ENCODE measurements around the gene POU6F2. TPM values are rescaled to one million over a fixed set of nuclear protein-coding genes. Genes with fewer than 3 reads are reported as not detected.
"Not testable (repeated sequence)": the region's sequence is repeated elsewhere in the genome, so short reads cannot be mapped to it uniquely, and the experiment has no call there.

The POU6F2 gene
- total RNA-seq, 4 donors from 2014 or later, result not detected

DNA sequence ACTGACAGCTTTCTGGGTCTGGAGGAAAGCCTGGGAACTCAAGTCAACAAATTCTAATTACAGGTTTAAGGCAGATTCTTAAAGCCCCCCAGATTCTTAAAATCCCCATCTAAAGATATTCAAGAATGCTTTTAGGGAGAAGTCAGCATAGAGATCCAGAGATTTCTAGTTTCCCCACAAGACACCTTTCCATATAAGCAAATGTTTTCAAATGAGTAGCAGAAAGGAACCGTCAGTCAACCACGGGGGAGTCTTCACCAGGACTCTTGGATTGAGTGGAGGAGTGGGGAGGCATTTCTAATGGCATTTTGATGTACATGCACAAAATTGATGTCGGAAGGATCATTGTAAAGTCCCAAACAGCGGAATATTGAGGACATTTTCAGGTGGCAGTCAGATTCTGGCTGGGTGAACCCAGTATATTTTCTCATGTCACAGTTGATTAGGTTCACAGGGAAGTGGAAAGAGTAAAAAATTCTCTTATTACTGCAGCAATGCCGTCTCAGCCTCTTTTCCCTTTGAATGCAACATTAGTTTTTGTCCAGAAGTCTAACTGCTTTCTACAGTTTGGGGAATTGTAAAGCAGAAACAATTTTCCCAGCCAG, 396.8 kb downstream of the POU6F2 start:
- peaks cover 0 to 6% (median 0%) of the 10 kb centered on the region in 4 donors for H3K9me3 ChIP-seq
- TF ChIP-seq POLR2A (IDR thresholded peaks at IDR 0.05; ENCODE audit: low read depth) (no peak), EP300 (IDR thresholded peaks at IDR 0.05) (no peak), POLR2AphosphoS5 (IDR thresholded peaks at IDR 0.05) (no peak)
- TF ChIP-seq, protein P1, sequence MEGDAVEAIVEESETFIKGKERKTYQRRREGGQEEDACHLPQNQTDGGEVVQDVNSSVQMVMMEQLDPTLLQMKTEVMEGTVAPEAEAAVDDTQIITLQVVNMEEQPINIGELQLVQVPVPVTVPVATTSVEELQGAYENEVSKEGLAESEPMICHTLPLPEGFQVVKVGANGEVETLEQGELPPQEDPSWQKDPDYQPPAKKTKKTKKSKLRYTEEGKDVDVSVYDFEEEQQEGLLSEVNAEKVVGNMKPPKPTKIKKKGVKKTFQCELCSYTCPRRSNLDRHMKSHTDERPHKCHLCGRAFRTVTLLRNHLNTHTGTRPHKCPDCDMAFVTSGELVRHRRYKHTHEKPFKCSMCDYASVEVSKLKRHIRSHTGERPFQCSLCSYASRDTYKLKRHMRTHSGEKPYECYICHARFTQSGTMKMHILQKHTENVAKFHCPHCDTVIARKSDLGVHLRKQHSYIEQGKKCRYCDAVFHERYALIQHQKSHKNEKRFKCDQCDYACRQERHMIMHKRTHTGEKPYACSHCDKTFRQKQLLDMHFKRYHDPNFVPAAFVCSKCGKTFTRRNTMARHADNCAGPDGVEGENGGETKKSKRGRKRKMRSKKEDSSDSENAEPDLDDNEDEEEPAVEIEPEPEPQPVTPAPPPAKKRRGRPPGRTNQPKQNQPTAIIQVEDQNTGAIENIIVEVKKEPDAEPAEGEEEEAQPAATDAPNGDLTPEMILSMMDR (IDR thresholded peaks at IDR 0.05), result no peak
- H3K4me1 ChIP-seq, result no peaks in the 10 kb centered on the region
- H3K4me3 ChIP-seq, result no peak overlapping the region
- intact Hi-C loops (cut with DNase I), result no loop called here
- no peak overlapping the region for H3K27ac ChIP-seq (replicated peaks in 1 of 4)
- no peaks in the 10 kb centered on the region for H3K36me3 ChIP-seq
- DNase-seq (ENCODE audit: extremely low spot score), result no peak
- peaks cover 0 to 12% (median 0%) of the 10 kb centered on the region in 4 donors for H3K27me3 ChIP-seq
- WGBS, result 66% methylated on average over 5 of the region's 5 CpGs

DNA sequence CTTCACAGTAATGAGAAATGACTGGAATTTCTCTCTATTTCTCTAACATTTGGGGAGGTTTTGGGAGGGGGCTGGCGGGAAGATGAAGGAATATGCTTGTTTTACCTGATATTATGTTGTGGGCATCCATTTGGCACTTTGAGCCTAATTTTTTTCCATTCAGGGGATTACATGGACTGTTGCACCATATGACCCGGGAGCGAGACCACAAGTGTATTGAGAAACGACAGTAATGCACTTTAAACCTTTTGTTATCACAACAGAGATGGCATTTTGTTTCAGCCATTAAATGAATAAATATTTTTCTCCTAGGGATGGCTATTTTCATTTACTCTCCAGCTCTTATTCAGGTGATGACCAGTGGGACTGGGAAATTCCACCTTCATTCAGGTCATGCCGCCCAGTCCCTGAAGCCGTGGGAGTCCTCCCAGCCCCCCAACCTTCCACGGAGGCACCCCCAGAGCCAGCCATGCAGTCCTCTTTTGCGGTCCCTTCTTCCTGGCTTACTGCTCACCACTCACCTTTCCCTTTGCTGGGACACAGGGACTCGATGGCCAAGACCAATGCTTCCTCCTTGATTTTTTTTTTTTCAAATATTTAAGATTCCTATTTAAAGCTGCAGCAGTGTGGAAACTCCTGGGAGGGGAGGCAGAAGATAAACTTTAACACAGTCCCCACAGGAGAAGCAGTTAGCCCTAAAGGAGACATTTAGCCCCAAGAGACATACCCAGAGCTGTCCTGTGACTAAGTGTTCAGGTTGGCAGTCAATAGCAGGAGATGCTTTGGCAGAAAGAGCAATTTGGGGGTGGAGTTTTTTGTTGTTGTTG, 397.6 kb downstream of the POU6F2 start:
- Histone ChIP-seq H3K27me3 (peaks cover 0 to 12% (median 0%) of the 10 kb centered on the region in 4 donors), H3K4me1 (no peaks in the 10 kb centered on the region), H3K36me3 (no peaks in the 10 kb centered on the region), H3K27ac (replicated peaks in 1 of 4) (no peak overlapping the region), H3K9me3 (peaks cover 0 to 6% (median 0%) of the 10 kb centered on the region in 4 donors), H3K4me3 (no peak overlapping the region)
- no peak for DNase-seq (ENCODE audit: extremely low spot score)
- 59% methylated on average over 9 of the region's 9 CpGs for WGBS
- no peak for TF ChIP-seq EP300 (IDR thresholded peaks at IDR 0.05)
- intact Hi-C loops (cut with DNase I), result no loop called here

DNA sequence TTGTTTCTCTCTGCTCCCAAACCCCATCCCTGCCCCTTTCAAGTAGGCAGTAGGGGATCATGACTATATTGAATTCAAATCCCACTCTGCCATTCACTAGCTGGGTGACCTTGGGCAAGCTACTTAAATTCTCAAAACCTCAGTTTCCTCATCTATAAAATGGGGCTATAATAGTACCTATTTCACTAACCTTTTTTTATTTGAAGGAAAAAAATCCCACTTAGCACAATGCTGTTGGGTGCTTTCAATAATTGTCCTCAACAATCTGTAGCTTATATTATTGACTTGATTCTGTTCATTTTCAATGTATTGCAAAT, 398.1 kb downstream of the POU6F2 start:
- H3K27ac ChIP-seq (replicated peaks in 1 of 4), result no peak overlapping the region
- no peak for TF ChIP-seq EP300 (IDR thresholded peaks at IDR 0.05)
- TF ChIP-seq, protein P1 (IDR thresholded peaks at IDR 0.05), result no peak
- no peak for TF ChIP-seq POLR2AphosphoS5 (IDR thresholded peaks at IDR 0.05)
- no peak for TF ChIP-seq POLR2A (IDR thresholded peaks at IDR 0.05; ENCODE audit: low read depth)
- intact Hi-C loops (cut with DNase I), result no loop called here
- no peaks in the 10 kb centered on the region for H3K4me1 ChIP-seq
- H3K4me3 ChIP-seq, result no peak overlapping the region
- H3K36me3 ChIP-seq, result no peaks in the 10 kb centered on the region
- H3K9me3 ChIP-seq, result peaks cover 0 to under 1% (median 0%) of the 10 kb centered on the region in 4 donors
- DNase-seq (ENCODE audit: extremely low spot score), result no peak
- H3K27me3 ChIP-seq, result peaks cover 0 to 12% (median 0%) of the 10 kb centered on the region in 4 donors

DNA sequence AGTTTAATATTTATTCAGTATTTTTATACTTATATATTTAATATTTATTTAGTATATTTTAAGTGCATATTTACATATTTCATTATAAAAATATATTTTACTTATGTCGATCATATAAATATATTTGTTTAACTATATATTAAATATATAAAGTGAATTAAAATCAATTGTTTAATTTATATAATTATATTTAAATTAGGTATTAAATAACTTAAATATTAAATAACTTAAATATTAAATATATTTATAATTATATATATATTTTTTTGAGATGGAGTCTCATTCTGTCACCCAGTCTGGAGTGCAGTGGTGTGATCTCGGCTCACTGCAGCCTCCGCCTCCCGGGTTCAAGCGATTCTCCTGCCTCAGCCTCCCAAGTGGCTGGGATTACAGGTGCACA, 399.2 kb downstream of the POU6F2 start:
- DNase-seq (ENCODE audit: extremely low spot score); H3K9me3 ChIP-seq; H3K4me3 ChIP-seq; H3K36me3 ChIP-seq; intact Hi-C loops (cut with DNase I); H3K4me1 ChIP-seq; H3K27ac ChIP-seq (replicated peaks in 1 of 4): not testable (repeated sequence)
- peaks cover 0 to 12% (median 0%) of the 10 kb centered on the region in 4 donors for H3K27me3 ChIP-seq
- WGBS, result 95% methylated on average over 5 of the region's 5 CpGs

DNA sequence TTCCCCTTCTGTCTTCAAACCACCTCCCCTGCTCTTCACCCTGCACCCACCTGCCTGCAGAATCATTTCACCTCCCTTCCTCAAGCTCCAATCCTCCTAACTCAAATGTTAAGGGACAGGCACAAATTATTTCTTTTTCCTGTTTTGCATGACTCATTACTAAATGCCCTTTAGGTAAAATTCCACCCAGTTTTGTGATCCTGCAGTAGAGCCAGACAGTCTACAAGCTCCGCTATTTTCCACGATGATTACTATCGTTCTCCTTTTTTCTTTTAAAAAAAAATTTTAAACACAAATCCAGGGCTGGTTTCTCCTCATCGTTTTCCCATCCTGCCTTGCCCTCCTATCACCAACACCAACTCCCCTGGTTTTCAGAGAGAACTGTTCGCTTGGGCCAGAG, 401.7 kb downstream of the POU6F2 start:
- Histone ChIP-seq H3K4me3 (no peak overlapping the region), H3K4me1 (no peaks in the 10 kb centered on the region), H3K27me3 (peaks cover 0 to 12% (median 0%) of the 10 kb centered on the region in 4 donors), H3K27ac (replicated peaks in 1 of 4) (no peak overlapping the region), H3K36me3 (no peaks in the 10 kb centered on the region), H3K9me3 (no peaks in the 10 kb centered on the region)
- 80% methylated on average over 5 of the region's 5 CpGs for WGBS
- no peak for DNase-seq (ENCODE audit: extremely low spot score)
- intact Hi-C loops (cut with DNase I), result no loop called here
- TF ChIP-seq EP300 (IDR thresholded peaks at IDR 0.05), result no peak
- TF ChIP-seq, protein P1 (IDR thresholded peaks at IDR 0.05), result no peak
- no peak for TF ChIP-seq POLR2AphosphoS5 (IDR thresholded peaks at IDR 0.05)
- TF ChIP-seq POLR2A (IDR thresholded peaks at IDR 0.05; ENCODE audit: low read depth), result no peak
